Cardiac septum (tissue), 1 donor: ENCODE data around the gene GAB2. TPM values are rescaled to one million over a fixed set of nuclear protein-coding genes. Genes with fewer than 3 reads are reported as not detected.

Source experiments
- DNase-seq: peaks from one replicate; pipeline ENCODE4 v3.0.0-alpha.2; 2020; ENCODE audit warnings: low spot score
- intact Hi-C: fragments of 100-400 bp; cut with DNase I; formaldehyde crosslinking; loops from one replicate; pipeline ENCODE4 v1.14.0; 2022
- total RNA-seq: library from RNA; stranded (reverse); fragmentation: NEBNext Ultra II Directional; extraction: Animal tissue kit (Norgen Biotek cat#: 25700); gene quantifications from one replicate; pipeline ENCODE4 v1.2.1, GENCODE V29; 2021
- donor health status: DM: no; HTN: no; CAD: no.

GAB2 gene
- total RNA-seq, 1 donor from 2014 or later, result 42.9 TPM

- intact Hi-C loops, result no loop called here
- peak; percentile 67 for DNase-seq
Measured at GRCh38 chr11:78205691-78206090, 211.9 kb downstream of the GAB2 start.

GRCh38 chr11:78205256-78205655 is 212.4 kb downstream of the GAB2 start:
- DNase-seq, result peak; percentile 68
- intact Hi-C loops, result no loop called here

GRCh38 chr11:78203184-78203583 is 214.4 kb downstream of the GAB2 start:
- intact Hi-C loops, result no loop called here
- DNase-seq, result peak; percentile 63

- intact Hi-C loops, result no loop called here
- peak; percentile 61 for DNase-seq
Measured at GRCh38 chr11:78202733-78203167, 214.9 kb downstream of the GAB2 start.

GRCh38 chr11:78201096-78201818 is 216.4 kb downstream of the GAB2 start:
- intact Hi-C loops, result no loop called here
- DNase-seq, result peak; percentile 63

- DNase-seq, result peak; percentile 66
- intact Hi-C loops, result no loop called here
Measured at GRCh38 chr11:78200553-78200952, 217.1 kb downstream of the GAB2 start.

GRCh38 chr11:78200061-78200460 is 217.6 kb downstream of the GAB2 start:
- intact Hi-C loops, result no loop called here
- no peak for DNase-seq

- no peak for DNase-seq
- intact Hi-C loops, result no loop called here
Measured at GRCh38 chr11:78199653-78200015, 218.0 kb downstream of the GAB2 start.

- no peak for DNase-seq
- intact Hi-C loops, result no loop called here
Measured at GRCh38 chr11:78199015-78199652, 218.5 kb downstream of the GAB2 start.

GRCh38 chr11:78197816-78198215 is 219.8 kb downstream of the GAB2 start:
- intact Hi-C loops, result no loop called here
- no peak for DNase-seq

GRCh38 chr11:78196661-78197091 is 220.9 kb downstream of the GAB2 start:
- intact Hi-C loops, result no loop called here
- peak; percentile 44 for DNase-seq

GRCh38 chr11:78195917-78196560 is 221.6 kb downstream of the GAB2 start:
- intact Hi-C loops, result no loop called here
- peak; percentile 70 for DNase-seq

- DNase-seq, result no peak
- intact Hi-C loops, result no loop called here
Measured at GRCh38 chr11:78194490-78194889, 223.1 kb downstream of the GAB2 start.

- peak; percentile 61 for DNase-seq
- intact Hi-C loops, result no loop called here
Measured at GRCh38 chr11:78193806-78194205, 223.8 kb downstream of the GAB2 start.

- intact Hi-C loops, result no loop called here
- peak; percentile 9 for DNase-seq
Measured at GRCh38 chr11:78192911-78193351, 224.7 kb downstream of the GAB2 start.

GRCh38 chr11:78192223-78192719 is 225.3 kb downstream of the GAB2 start:
- peak; percentile 50 for DNase-seq
- intact Hi-C loops, result no loop called here

GRCh38 chr11:78190871-78191538 is 226.6 kb downstream of the GAB2 start:
- intact Hi-C loops, result no loop called here
- peak; percentile 57 for DNase-seq

GRCh38 chr11:78190374-78190773 is 227.2 kb downstream of the GAB2 start:
- no peak for DNase-seq
- intact Hi-C loops, result no loop called here

GRCh38 chr11:78189851-78190250 is 227.8 kb downstream of the GAB2 start:
- intact Hi-C loops, result loop anchor here (5.0 kb wide), 1 partner anchor 48 kb away; no protein-coding TSS in a partner anchor

More at GRCh38 chr11:78189851-78190250, 227.8 kb downstream of the GAB2 start:
- no peak for DNase-seq
